Jurkat, Clone E6-1 (cell line): ENCODE measurements around the gene MMP14.
A peak's percentile ranks its signal among the peaks of the same experiment; 100 is the strongest.
"Not testable (repeated sequence)": the region's sequence is repeated elsewhere in the genome, so short reads cannot be mapped to it uniquely, and the experiment has no call there.

Experiments
- DNase-seq: peaks from one replicate; pipeline ENCODE4 v3.0.0-alpha.2; 2011; ENCODE audit warnings: low read depth, low spot score
- H3K4me3 ChIP-seq: 2 replicates; pipeline ENCODE4 v1.5.1; 2011; ENCODE audit warnings: mild to moderate bottlenecking, low read length, control low read depth, moderate library complexity

MMP14 gene

GRCh38 chr14:22812744-22813143 is 23.6 kb upstream of the MMP14 start:
- H3K4me3 ChIP-seq = no peak overlapping the region
- no peak for DNase-seq

DNA sequence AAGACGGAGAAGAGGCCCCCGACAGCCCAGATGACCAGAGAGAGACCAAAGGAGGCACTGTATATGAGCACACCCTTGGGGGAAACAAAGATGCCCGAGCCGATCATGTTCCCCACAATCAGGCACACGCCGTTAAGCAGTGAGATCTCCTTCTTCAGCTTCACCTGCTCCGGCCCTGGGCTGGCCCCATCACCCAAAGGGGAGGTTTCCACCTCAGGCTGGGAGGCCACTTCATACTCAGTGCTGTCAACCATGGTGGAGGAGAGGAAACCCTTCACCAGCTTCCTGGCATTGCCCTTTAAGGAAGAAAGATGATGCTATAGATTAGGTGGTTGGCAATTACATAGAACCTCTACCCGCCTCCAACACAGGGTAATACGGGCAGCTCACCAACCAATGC is 23.2 kb upstream of the MMP14 start:
- DNase-seq = no peak
- H3K4me3 ChIP-seq = no peak overlapping the region

DNA sequence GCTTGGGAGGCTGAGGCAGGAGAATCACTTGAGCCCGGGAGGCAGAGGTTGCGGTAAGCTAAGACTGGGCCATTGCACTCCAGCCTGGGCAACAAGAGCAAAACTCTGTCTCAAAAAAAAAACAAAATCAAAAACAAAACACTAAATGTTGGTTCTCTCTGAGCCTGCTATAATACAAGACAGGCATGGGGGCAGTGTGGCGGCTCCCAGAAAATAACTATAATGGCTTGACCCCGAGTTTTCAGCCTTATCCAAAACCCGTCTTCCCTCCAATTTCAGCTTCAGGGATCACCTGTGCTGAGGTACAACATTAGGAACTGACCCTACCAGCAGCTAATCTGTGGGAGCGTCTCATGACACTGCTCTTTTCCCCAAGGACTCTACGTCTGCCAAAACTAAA is 22.0 kb upstream of the MMP14 start:
- H3K4me3 ChIP-seq = no peak overlapping the region
- DNase-seq = no peak

GRCh38 chr14:22814941-22815713 is 21.3 kb upstream of the MMP14 start, which contains the start of gene SLC7A7:
Gene SLC7A7 (minus strand): TSS chr14:22815435. CDS start chr14:22813398, 2,037 bp downstream.
- no peak for DNase-seq
- H3K4me3 ChIP-seq = no peak within 1 kb of the TSS

DNA sequence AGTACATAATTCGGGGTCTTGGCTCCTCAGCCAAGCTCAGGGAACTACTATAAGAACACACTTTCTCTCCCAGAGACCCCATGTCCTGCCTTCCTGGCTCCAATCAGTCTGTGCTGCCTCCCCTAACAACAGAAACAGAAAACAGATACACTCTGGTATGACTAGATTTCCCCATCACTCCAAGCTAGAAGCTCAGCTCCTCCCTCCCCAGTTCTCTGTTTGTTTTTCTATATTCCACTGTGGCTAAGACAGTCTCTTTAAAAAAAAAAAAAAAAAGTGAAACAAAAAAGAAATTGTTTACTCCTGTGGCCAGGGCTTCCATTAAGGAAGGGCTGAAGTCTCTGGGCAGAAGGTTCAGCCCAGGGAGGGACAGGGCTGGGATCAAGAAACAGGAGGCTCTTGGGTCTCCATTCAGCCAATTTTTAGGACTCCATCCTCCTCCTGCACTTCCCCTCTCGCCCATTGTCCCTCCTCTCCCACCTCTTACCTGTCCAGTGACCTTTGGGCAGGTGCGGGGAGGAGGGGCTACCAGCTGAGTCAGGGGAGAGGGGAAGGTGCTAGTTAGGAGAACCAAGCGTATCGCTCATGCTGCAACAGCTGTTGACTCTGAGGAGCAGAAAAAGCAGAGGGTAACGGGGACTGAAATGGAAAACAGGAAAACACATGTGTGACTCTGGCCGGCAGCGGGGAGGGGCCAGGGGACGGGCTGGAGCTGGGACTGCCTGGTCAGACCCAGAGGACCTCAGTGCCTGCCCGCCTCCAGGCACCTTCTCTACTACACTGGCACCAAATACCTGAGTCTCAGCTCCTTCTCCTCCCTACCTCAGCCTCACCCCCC is 17.0 kb upstream of the MMP14 start:
- H3K4me3 ChIP-seq = no peak overlapping the region
- no peak for DNase-seq

DNA sequence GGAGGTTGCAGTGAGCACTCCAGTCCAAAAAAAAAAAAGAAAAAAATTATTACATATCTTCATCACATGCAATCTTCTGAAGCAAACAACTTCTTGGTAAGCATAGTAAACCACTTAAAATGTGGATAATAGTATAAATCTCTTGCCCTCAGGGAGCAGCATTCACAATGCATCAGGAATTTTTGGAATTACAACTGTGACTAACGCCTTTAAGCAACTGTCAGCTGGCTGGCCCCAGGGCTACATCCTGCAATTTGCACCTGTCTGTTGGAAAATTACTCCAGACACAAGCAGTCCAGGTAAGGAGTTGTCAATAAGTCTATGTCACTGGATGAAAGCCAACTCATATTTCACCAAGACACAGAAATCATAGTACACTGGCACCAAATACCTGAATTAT is 15.7 kb upstream of the MMP14 start:
- no peak for DNase-seq
- H3K4me3 ChIP-seq = no peak overlapping the region

DNA sequence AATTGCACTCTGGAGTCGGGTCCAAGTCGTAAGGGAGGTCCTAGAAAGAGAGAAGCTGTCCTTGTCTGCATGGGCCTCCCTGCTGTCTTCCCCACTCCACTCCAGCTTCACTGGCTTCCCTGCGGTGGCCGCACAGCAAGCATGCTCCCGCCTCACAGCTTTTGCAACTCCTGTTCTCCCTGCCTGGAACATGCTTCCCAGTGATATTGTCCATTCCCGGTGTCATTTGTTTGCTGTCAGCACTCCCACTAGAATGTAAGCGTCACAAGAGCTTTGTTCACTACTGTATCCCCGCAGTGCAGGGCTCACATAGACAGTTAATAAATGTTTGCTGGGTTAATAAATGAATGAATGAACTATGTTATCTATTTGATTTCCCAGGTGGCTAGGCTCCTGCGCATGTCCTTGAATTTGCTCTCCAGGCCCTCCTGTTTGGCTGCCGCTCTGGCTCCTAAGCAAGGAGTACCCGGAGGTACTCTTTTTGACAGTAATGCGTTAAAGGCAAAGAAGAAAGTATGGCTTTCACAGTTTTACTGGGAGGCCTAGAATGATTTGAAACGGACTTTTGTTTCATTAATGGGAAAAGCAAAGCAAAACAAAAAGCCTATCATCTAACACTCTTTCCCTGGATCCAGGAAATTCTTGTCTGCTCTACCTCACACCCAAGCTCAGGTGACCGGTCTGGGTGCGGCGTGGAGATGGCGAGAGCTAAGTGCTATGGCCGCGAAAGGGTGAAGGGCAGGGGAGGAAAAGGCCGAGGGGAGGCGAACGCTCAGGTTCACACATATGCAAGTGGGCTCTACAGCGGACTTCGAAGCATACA is 15.0 kb upstream of the MMP14 start:
- no peak for DNase-seq
- H3K4me3 ChIP-seq = no peak overlapping the region

- no peak overlapping the region for H3K4me3 ChIP-seq
- DNase-seq = no peak
Observed at GRCh38 chr14:22822016-22822570, 14.3 kb upstream of the MMP14 start.

DNA sequence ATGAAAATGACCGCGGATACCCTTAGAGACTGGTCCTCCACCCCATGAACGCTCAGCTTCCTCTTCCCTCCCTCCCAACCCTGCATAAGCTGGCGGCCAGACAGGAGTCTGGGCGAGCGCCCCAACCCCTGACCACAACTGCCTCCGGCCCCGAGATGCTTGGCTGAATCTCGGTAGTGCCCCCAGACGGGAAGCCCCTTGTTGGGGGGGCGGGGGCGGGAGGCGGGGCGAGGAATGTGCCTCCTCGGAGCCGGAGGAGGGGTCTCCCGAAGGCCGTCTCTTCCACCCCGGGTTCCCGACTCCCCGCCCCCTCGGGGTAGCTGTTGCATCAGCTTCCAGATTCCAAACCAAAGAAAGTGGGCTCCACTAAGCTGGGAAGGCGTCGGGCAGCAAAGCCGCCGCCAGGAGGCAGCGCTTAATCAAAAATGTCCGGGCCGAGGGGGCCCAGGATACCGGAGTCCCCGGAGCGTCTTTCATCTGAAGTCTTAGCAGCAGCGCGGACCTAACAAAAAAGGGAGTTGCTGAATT is 13.8 kb upstream of the MMP14 start:
- peak overlapping the region; percentile 5; the same call in 1 of the 2 replicates for H3K4me3 ChIP-seq
- peak; percentile 53 for DNase-seq

DNA sequence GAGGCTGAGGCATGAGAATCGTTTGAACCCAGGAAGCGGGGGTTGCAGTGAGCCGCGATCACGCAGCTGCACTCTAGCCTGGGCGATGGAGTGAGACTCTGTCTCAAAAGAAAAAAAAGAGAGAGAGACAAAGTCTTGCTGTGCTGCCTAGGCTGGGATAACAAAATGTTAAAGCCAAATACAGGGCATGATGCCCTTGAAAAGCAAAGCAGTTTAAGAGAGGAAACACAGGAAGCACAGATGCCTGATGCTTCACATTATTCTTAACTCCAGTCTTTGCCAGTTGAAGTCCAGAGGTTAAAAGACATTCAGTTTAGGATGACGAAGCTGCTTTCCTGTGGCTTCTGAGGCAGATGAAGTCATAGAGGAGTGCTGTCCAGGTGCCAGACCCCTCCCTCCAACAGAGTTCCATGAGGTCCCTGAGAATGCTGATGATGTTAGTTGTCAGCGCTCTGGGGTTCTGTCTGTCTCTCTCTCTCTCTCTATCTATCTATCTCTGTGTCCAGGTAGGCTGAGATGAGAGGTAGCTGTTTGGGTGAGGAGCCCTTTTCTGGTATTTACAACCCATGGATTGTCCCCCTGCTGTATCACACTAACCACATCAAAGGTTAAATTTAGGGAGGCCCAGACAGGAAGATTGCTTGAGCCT is 11.6 kb upstream of the MMP14 start:
- peak; percentile 74 for DNase-seq
- H3K4me3 ChIP-seq = peak overlapping the region; percentile 27

GRCh38 chr14:22829076-22829660 is 7.2 kb upstream of the MMP14 start:
- peak overlapping the region; percentile 96 for H3K4me3 ChIP-seq
- DNase-seq = not testable (repeated sequence)

DNA sequence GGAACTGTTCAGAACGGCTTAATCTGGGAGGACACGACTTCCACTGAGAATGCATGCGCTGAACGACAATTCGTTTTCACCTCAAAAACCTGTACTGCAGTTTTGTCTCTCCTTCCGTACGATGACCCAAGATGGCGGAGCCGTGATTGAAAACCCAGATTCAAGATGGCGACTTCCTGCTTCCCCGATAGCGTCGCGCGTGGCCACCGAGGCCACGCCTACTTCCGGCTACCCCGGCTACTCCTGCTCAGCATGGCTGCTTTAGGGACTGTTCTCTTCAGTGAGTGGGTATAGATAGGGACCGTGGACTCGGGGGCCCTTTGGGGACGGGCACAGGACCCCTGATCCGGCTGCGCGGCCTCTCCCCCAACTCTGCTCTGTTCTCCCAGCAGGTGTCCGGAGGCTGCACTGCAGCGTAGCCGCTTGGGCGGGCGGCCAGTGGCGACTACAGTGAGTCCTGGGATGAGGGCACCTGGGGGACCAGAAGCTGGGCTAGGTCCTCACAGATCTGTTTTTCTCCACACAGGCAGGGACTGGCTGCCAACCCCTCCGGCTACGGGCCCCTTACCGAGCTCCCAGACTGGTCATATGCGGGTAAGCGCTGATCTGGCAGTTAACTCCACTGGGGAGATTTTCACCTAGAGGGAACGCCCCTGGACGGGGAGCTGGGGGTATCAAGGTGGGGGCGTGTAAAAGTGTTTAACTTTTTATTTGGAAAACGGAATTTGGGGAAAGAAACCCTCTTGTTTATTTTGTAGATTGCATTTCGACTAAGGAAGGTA is 6.5 kb upstream of the MMP14 start, which contains the start of gene MRPL52:
Gene MRPL52 (plus strand): TSS at position 227 of the 782 bp plus-strand sequence. CDS start 26 bp downstream, at position 253.
- DNase-seq = peak; percentile 95
- H3K4me3 ChIP-seq = peak within 1 kb of the TSS; percentile 96

DNA sequence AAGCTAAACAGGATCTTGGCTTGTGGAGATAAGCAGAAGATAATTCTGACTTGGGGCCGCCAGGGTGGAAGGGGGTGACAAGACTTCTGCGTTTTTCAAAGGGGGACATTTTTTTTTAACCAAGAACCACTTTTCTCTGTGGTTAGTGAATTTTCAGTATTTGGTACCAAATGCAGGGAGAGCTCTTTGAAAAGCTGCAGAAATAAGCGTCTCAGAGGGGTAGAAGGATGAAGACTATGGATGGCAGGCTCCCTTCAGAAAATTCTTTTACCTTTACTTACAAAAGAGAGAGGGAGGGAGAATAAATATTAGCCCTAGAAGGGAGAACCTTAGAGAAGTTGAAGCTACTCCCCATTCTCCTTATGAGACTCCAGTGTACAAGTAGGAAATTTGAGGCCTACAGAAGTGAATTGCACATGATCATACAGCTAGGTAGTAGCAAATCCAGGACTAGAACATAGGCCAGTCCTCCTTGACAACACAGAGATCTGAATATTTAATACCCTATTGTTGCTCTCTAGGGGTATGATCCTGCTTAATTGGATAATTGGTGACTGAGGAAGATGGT is 5.9 kb upstream of the MMP14 start:
- DNase-seq = no peak
- peak overlapping the region; percentile 96 for H3K4me3 ChIP-seq

DNA sequence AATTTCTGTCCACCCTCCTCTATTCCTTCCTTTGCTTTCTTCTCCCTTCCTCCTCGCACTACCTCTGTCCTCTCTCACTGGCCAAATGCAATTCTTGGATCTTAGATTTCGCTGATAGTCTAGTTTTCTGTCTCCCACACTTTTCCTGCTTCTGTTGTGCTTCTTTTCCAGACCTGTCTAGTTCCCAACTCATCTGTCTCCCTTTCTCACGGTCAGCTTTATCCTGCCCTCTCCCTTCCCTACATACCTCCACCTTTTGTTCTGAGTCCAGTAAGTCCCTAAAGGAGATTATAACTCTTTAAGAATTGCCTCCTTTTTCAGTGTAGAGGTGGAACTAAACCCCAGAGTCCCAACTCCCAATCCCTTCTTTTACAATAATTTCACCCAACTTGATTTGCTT is 880 bp upstream of the MMP14 start:
- DNase-seq = no peak
- no peak overlapping the region for H3K4me3 ChIP-seq

- H3K4me3 ChIP-seq = no peak overlapping the region
- no peak for DNase-seq
Observed at GRCh38 chr14:22837114-22837749, 847 bp downstream of the MMP14 start.

DNA sequence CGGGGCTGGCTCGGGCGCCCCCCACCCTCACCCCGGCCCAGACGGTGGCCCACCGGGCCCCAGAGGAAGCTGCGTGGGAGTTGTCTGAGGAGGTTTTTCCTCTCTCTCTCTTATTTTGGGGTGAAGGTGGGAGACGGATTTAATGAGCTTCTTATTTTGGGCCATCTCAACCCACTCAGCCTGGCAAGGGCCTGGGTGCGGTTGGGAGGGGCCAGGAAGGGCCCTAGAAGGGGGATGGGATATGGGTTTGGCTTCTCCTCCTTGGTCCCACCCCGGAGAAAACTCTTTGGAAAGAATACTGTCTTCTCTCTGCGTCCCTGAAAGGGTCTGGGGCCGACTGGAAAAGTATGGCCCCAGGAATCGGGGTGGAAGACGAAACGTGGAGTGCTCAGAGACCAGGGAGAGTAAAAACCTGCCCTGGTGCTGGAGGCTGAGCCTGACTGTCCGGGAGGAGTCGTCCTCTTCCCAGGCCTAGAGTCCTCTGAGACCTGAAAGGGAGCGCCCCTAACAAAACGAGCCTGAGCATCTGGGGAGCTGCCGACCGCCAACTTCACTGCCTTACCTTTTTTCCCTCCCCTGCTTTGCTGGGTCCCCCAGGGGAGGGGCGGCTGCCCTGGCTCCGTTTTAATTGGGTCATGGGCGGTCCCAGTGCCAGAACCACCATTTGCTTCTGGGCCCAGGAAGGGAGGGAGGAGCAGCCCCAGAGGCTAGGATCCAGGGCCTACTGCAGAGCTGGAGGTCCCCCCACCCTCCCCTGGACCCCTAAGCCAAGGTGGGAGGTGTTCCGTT is 1.6 kb downstream of the MMP14 start:
- no peak for DNase-seq
- H3K4me3 ChIP-seq = no peak overlapping the region
